ENCODE results near the gene SLC25A25.

- TF ChIP-seq POLR2A (IDR thresholded peaks at IDR 0.05) (no peak), CTCF (IDR thresholded peaks at IDR 0.05) (no peak)
Observed at GRCh38 chr9:128153947-128154695, 86.1 kb downstream of the SLC25A25 start.
